Stimulated activated CD4-positive, alpha-beta T cell treated with anti-CD3 and anti-CD28 coated beads, Interleukin-4, amount 100 ng/mL, for 1 hour (primary cell): Measurements from ENCODE around the gene FXYD1.
"Not testable (repeated sequence)": the region's sequence is repeated elsewhere in the genome, so short reads cannot be mapped to it uniquely, and the experiment has no call there.

ENCODE experiments used
- DNase-seq: peaks from one replicate; pipeline ENCODE4 v3.0.0-alpha.2; 2020

Gene FXYD1

GRCh38 chr19:35125749-35126623, 12.6 kb upstream of the FXYD1 start:
- DNase-seq, result no peak

- DNase-seq, result no peak
Observed at GRCh38 chr19:35126624-35126959, 12.0 kb upstream of the FXYD1 start.

- DNase-seq, result no peak
Observed at GRCh38 chr19:35127871-35128270, 10.8 kb upstream of the FXYD1 start.

- no peak for DNase-seq
Observed at GRCh38 chr19:35128398-35129057, 10.1 kb upstream of the FXYD1 start.

GRCh38 chr19:35129724-35130274, 8.8 kb upstream of the FXYD1 start:
- not testable (repeated sequence) for DNase-seq

GRCh38 chr19:35130761-35131720, 7.6 kb upstream of the FXYD1 start:
- no peak for DNase-seq

GRCh38 chr19:35132254-35132653, 6.4 kb upstream of the FXYD1 start:
- DNase-seq, result no peak

GRCh38 chr19:35133826-35134225, 4.8 kb upstream of the FXYD1 start:
- DNase-seq, result no peak

GRCh38 chr19:35134601-35135242, 3.9 kb upstream of the FXYD1 start, which contains the start of gene LGI4:
LGI4 (minus strand) TSS chr19:35135059; CDS start chr19:35134680, 379 bp downstream.
- DNase-seq, result no peak

GRCh38 chr19:35135389-35135909, 3.2 kb upstream of the FXYD1 start:
- DNase-seq, result peak; percentile 69

- DNase-seq, result no peak
Observed at GRCh38 chr19:35136231-35136630, 2.4 kb upstream of the FXYD1 start.

GRCh38 chr19:35136977-35137702, 1.5 kb upstream of the FXYD1 start:
- DNase-seq, result no peak

GRCh38 chr19:35140207-35140961, 1.8 kb downstream of the FXYD1 start:
- no peak for DNase-seq

GRCh38 chr19:35140962-35141836, 2.6 kb downstream of the FXYD1 start:
- peak; percentile 98 for DNase-seq

- no peak for DNase-seq
Observed at GRCh38 chr19:35141837-35142605, 3.4 kb downstream of the FXYD1 start.

GRCh38 chr19:35142606-35143230, 4.1 kb downstream of the FXYD1 start:
- peak; percentile 71 for DNase-seq

- DNase-seq, result no peak
Observed at GRCh38 chr19:35143231-35143715, 4.6 kb downstream of the FXYD1 start, which contains the start of gene FXYD7. FXYD7 (plus strand) TSS chr19:35143255; CDS start chr19:35143334, 79 bp downstream.

GRCh38 chr19:35143818-35144217, 5.2 kb downstream of the FXYD1 start:
- DNase-seq, result no peak
